Activated T-cell treated with anti-CD3 and anti-CD28 coated beads, Interleukin-2, amount 50 U/mL, for 24 hours (primary cell): ENCODE data around the gene CGB3.
"Not testable (repeated sequence)": the region's sequence is repeated elsewhere in the genome, so short reads cannot be mapped to it uniquely, and the experiment has no call there.

ENCODE experiments used
- DNase-seq: peaks from one replicate; pipeline ENCODE4 v3.0.0-alpha.2; 2020
- H3K27ac Mint-ChIP-seq: 2 replicates; pipeline ENCODE4 v1.8.0; 2020; ENCODE audit warnings: mild to moderate bottlenecking, mixed read lengths
- H3K27me3 Mint-ChIP-seq: 2 replicates; pipeline ENCODE4 v1.8.0; 2020; ENCODE audit warnings: mixed read lengths
- H3K36me3 Mint-ChIP-seq: 2 replicates; pipeline ENCODE4 v1.8.0; 2020; ENCODE audit warnings: low read depth, mixed read lengths
- H3K4me1 Mint-ChIP-seq: 2 replicates; pipeline ENCODE4 v1.8.0; 2020; ENCODE audit warnings: low read depth, mixed read lengths
- H3K4me3 Mint-ChIP-seq: 2 replicates; pipeline ENCODE4 v1.8.0; 2020; ENCODE audit warnings: mild to moderate bottlenecking, moderate library complexity, mixed read lengths
- H3K9me3 Mint-ChIP-seq: 2 replicates; pipeline ENCODE4 v1.8.0; 2020; ENCODE audit warnings: mixed read lengths

The CGB3 gene

GRCh38 chr19:49056902-49057596 is 32.9 kb upstream of the CGB3 start:
- peaks cover 21% of the 10 kb centered on the region for H3K4me1 Mint-ChIP-seq
- peaks cover 56% of the 10 kb centered on the region for H3K27me3 Mint-ChIP-seq
- H3K27ac Mint-ChIP-seq, H3K9me3 Mint-ChIP-seq, H3K36me3 Mint-ChIP-seq, DNase-seq: not testable (repeated sequence)
- H3K4me3 Mint-ChIP-seq, result peak overlapping the region; percentile 61

GRCh38 chr19:49056101-49056901 is 32.2 kb upstream of the CGB3 start:
- peak overlapping the region; percentile 61 for H3K4me3 Mint-ChIP-seq

GRCh38 chr19:49050376-49051033 is 26.4 kb upstream of the CGB3 start:
- H3K27me3 Mint-ChIP-seq, H3K27ac Mint-ChIP-seq: not testable (repeated sequence)

More at GRCh38 chr19:49056101-49056901, 32.2 kb upstream of the CGB3 start:
- Mint-ChIP-seq H3K27ac (no peak overlapping the region), H3K4me1 (peaks cover 21% of the 10 kb centered on the region), H3K36me3 (no peaks in the 10 kb centered on the region), H3K27me3 (peaks cover 52% of the 10 kb centered on the region), H3K9me3 (no peaks in the 10 kb centered on the region)
- DNase-seq, result peak; percentile 77

GRCh38 chr19:49049834-49050233 is 25.7 kb upstream of the CGB3 start:
- H3K27ac Mint-ChIP-seq, H3K4me1 Mint-ChIP-seq, H3K4me3 Mint-ChIP-seq, H3K9me3 Mint-ChIP-seq, DNase-seq, H3K36me3 Mint-ChIP-seq, H3K27me3 Mint-ChIP-seq: not testable (repeated sequence)

More at GRCh38 chr19:49050376-49051033, 26.4 kb upstream of the CGB3 start:
- DNase-seq, H3K36me3 Mint-ChIP-seq, H3K4me1 Mint-ChIP-seq, H3K9me3 Mint-ChIP-seq, H3K4me3 Mint-ChIP-seq: not testable (repeated sequence)

GRCh38 chr19:49049011-49049410 is 24.9 kb upstream of the CGB3 start, which contains the start of gene CGB8:
Gene CGB8 (minus strand): TSS chr19:49049111. CDS start chr19:49048739, 372 bp downstream.
- H3K36me3 Mint-ChIP-seq, H3K4me1 Mint-ChIP-seq, H3K4me3 Mint-ChIP-seq, H3K9me3 Mint-ChIP-seq, H3K27ac Mint-ChIP-seq, H3K27me3 Mint-ChIP-seq, DNase-seq: not testable (repeated sequence)

- H3K27ac Mint-ChIP-seq, H3K27me3 Mint-ChIP-seq, DNase-seq: not testable (repeated sequence)
These were observed 19.4 kb upstream of the CGB3 start, which contains the start of gene CGB5 for GRCh38 chr19:49043548-49043947. Gene CGB5 (plus strand): TSS chr19:49043848. CDS start chr19:49044210, 362 bp downstream.

GRCh38 chr19:49042666-49043065 is 18.5 kb upstream of the CGB3 start:
- not testable (repeated sequence) for H3K27me3 Mint-ChIP-seq, DNase-seq, H3K36me3 Mint-ChIP-seq, H3K9me3 Mint-ChIP-seq, H3K27ac Mint-ChIP-seq, H3K4me3 Mint-ChIP-seq, H3K4me1 Mint-ChIP-seq

More at GRCh38 chr19:49043548-49043947, 19.4 kb upstream of the CGB3 start, which contains the start of gene CGB5:
- H3K4me1 Mint-ChIP-seq, H3K9me3 Mint-ChIP-seq, H3K4me3 Mint-ChIP-seq, H3K36me3 Mint-ChIP-seq: not testable (repeated sequence)

- H3K27me3 Mint-ChIP-seq, result no peaks in the 10 kb centered on the region
- H3K27ac Mint-ChIP-seq, result no peak overlapping the region
- no peak for DNase-seq
- H3K4me3 Mint-ChIP-seq, result no peak overlapping the region
- no peaks in the 10 kb centered on the region for H3K4me1 Mint-ChIP-seq
- no peaks in the 10 kb centered on the region for H3K9me3 Mint-ChIP-seq
- no peaks in the 10 kb centered on the region for H3K36me3 Mint-ChIP-seq
These were observed 18.0 kb upstream of the CGB3 start for GRCh38 chr19:49042177-49042576.

GRCh38 chr19:49039736-49040135 is 15.6 kb upstream of the CGB3 start:
- H3K27ac Mint-ChIP-seq, H3K4me3 Mint-ChIP-seq, H3K4me1 Mint-ChIP-seq, H3K36me3 Mint-ChIP-seq, DNase-seq, H3K27me3 Mint-ChIP-seq, H3K9me3 Mint-ChIP-seq: not testable (repeated sequence)

- not testable (repeated sequence) for H3K27me3 Mint-ChIP-seq, DNase-seq, H3K9me3 Mint-ChIP-seq, H3K36me3 Mint-ChIP-seq, H3K27ac Mint-ChIP-seq, H3K4me3 Mint-ChIP-seq, H3K4me1 Mint-ChIP-seq
These were observed 14.6 kb upstream of the CGB3 start for GRCh38 chr19:49038557-49039276.

- not testable (repeated sequence) for H3K9me3 Mint-ChIP-seq, DNase-seq, H3K4me3 Mint-ChIP-seq, H3K36me3 Mint-ChIP-seq, H3K27me3 Mint-ChIP-seq, H3K27ac Mint-ChIP-seq, H3K4me1 Mint-ChIP-seq
These were observed 14.0 kb upstream of the CGB3 start for GRCh38 chr19:49038111-49038510.

- peak; percentile 69 for DNase-seq
- not testable (repeated sequence) for H3K9me3 Mint-ChIP-seq, H3K4me1 Mint-ChIP-seq, H3K27ac Mint-ChIP-seq, H3K4me3 Mint-ChIP-seq, H3K27me3 Mint-ChIP-seq, H3K36me3 Mint-ChIP-seq
These were observed 12.7 kb upstream of the CGB3 start, which contains the start of gene CGB1 for GRCh38 chr19:49036815-49037214. Gene CGB1 (minus strand): TSS chr19:49036895. CDS start chr19:49036711, 184 bp downstream.

GRCh38 chr19:49031642-49032301 is 7.6 kb upstream of the CGB3 start, which contains the start of gene CGB2:
Gene CGB2 (plus strand): TSS chr19:49031890. CDS start chr19:49032096, 206 bp downstream.
- not testable (repeated sequence) for H3K27me3 Mint-ChIP-seq, H3K9me3 Mint-ChIP-seq, H3K4me1 Mint-ChIP-seq, H3K36me3 Mint-ChIP-seq
- peak; percentile 85 for DNase-seq
- Mint-ChIP-seq H3K27ac (peak within 1 kb of the TSS; percentile 90), H3K4me3 (peak within 1 kb of the TSS; percentile 55)

GRCh38 chr19:49030323-49030722 is 6.2 kb upstream of the CGB3 start:
- not testable (repeated sequence) for H3K36me3 Mint-ChIP-seq, H3K4me3 Mint-ChIP-seq, H3K4me1 Mint-ChIP-seq, DNase-seq, H3K27ac Mint-ChIP-seq, H3K27me3 Mint-ChIP-seq, H3K9me3 Mint-ChIP-seq
